ENCODE data around the gene CCDC149.

Gene CCDC149

GRCh38 chr4:24799196-24799543 lies 113.7 kb downstream of the CCDC149 start:
- DNase-seq = no peak

GRCh38 chr4:24798036-24798610 lies 114.7 kb downstream of the CCDC149 start:
- no peak for DNase-seq

GRCh38 chr4:24796620-24797019 lies 116.2 kb downstream of the CCDC149 start:
- no peak for DNase-seq

- no peak for DNase-seq
Observed at GRCh38 chr4:24795666-24796381, 117.0 kb downstream of the CCDC149 start.

GRCh38 chr4:24794916-24795665 lies 117.8 kb downstream of the CCDC149 start, which contains the start of gene SOD3:
SOD3 (plus strand) TSS chr4:24795573; CDS start chr4:24799522, 3,949 bp downstream.
- DNase-seq = peak; percentile 13

DNA sequence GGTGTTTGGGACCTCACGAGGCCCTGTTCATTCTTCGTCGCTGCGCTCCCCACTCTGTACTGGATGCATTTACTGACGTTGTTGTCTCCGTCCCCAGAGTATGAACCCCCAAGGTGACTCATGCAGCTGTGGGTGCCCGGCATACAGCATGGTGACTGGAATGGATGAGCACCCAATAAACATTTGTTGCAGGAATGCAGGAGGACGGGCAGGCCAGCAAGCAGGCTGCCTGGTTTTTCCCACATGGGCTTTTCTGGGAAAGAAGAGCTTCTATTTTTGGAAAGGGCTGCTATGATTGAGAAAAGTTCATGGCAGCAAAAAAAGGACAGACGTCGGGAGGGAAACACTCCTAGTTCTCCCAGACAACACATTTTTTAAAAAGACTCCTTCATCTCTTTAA lies 118.4 kb downstream of the CCDC149 start:
- no peak for DNase-seq

GRCh38 chr4:24794051-24794450 lies 118.8 kb downstream of the CCDC149 start:
- DNase-seq = no peak

DNA sequence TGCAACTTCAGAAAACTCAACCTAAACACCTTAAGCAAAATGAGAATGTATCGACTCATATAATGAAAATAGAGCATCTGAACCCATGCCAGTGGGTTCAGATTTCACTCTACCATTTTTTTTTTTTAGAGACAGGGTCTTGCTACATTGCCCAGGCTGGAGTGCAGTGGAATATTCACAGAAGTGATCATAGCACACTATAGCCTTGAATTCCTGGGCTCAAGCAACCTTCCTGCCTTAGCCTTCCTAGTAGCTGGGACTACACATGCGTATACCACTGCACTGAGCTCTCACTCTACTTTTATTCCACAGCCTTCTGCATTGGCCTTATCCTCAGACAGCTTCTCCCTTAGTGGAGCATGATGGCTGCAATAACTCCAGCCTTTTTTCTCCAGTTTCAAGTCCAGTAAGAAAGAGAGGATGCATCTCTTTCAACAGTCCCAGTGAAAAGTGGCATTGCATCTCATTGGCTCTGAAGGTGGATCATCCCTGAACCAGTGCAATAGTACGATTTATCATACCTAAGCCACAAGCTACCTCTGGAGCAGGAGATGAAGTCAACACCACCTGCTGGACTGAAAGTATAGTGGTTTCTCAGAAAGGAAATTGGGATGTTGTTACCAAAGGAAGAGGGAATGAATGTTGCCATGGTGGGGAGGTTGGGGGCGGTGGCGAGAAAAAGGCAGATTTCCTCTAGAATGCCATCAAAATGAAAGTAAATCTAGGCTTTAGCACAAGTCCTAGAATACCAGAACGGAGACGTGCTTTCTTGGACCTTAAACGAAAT lies 119.4 kb downstream of the CCDC149 start:
- no peak for DNase-seq

GRCh38 chr4:24792552-24792951 lies 120.3 kb downstream of the CCDC149 start:
- DNase-seq = no peak

DNA sequence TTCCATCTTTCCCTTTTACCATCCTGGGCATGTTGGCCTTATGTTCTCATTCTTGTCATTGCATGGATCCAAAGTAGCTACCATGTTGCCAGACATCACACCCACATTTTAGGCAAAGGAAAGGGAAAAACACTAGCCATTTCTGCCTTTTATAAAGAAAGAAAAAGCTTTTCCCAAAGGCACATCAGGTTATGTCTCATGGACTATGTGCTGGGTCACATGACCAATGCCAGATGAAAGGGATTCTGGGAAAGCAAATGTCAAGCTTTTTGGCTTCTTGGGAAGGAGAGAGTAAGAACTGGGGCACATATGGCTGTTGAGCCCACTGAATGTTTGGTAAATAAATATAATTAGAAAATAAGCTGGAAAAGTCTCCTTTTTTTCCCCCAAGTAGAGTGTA lies 121.8 kb downstream of the CCDC149 start:
- no peak for DNase-seq

- DNase-seq = no peak
Observed at GRCh38 chr4:24783506-24783905, 129.3 kb downstream of the CCDC149 start.

- no peak for DNase-seq
Observed at GRCh38 chr4:24781999-24782745, 130.7 kb downstream of the CCDC149 start.

DNA sequence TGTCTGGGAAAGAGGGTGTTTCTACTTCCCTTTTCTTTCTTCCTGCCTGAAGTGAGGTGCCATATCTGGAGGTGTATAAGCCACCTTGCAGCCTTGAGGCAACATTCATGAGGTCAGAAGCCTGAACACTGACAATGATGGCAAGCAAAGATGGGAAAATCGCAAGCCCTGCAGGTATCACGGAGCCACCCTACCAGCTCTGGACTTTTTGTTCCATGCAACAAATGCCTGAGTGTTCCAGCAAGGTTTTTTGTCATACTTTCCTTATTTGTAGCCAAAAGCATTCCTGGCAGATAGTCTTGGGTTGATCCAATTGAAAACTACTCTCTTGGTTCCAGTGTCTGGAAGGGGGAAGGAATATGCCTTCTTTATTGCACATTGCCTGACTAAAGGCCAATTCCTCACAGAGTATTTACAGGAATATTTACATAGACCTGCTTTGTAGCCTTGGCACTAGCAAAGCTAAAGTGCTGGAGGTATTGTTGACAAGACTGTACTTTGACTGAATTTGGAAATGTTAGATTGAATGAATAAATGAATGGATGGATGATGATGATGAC lies 131.8 kb downstream of the CCDC149 start:
- DNase-seq = no peak

- no peak for DNase-seq
Observed at GRCh38 chr4:24778464-24779225, 134.2 kb downstream of the CCDC149 start.

DNA sequence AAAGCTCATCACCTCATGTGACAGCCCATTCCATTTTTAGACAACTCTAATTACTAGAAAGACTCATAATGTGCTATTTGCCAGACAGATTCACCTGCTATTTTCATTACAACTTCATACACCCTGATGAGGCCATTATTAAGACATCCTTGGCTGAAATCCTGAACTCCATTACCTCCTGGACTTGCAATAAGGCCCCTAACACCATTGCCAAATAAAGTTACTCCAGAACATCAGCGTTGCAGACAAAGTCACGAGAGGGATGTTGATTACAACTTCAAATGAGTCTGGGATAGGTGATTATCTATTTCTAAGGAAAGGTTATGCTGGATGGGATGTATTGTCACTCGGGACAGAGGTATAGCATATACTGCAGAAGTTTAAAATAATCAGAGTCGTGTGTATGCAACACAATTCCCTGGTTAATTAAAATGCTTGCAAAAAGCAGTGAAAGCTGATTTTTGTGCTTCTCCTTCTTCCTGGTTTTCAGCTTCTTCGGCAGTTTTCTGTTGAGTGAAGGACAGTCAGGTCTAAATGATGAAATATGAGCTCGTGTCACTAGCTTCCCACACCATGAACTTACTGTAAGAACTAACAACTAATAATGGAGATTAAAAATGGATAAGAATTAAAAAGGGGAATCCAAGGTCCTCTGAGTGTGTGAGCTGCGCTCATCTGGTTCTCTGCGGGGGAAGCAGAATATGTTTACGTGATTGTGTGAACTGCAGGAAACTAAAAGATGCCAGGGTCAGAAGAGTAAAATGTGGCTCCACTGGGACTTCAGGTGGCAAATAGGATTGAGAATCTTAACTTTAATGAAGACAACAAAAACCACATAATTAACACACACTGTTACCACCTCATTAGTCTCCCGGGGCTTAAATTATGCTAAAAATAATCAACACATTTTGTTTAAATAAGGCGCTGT lies 135.0 kb downstream of the CCDC149 start:
- DNase-seq = no peak

DNA sequence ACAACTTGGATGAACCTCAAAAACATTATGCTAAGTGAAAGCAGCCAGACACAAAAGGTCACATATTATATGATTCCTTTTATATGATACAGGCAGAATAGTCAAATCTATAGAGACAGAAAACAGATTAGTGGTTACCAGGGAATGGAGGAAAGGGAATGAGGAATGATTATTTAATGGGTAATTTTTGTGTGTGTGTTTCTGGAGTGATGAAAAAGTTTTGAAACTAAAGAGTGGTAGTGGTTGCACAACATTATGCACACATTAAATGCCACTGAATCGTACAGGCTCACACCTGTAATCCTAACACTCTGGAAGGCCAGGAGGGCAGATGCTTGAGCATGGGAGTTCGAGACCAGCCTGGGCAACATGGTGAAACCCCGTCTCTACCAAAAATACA lies 137.1 kb downstream of the CCDC149 start:
- no peak for DNase-seq

- no peak for DNase-seq
Observed at GRCh38 chr4:24775032-24775605, 137.7 kb downstream of the CCDC149 start.

- DNase-seq = no peak
Observed at GRCh38 chr4:24774452-24774851, 138.4 kb downstream of the CCDC149 start.

- no peak for DNase-seq
Observed at GRCh38 chr4:24772952-24773351, 139.9 kb downstream of the CCDC149 start.

Data from NCI-H1092 treated with DMSO at 0.1 percent for 48 hours (cell line).